Mesenchymal stem cell (in vitro differentiated cells and primary cell): Measurements from ENCODE around the gene MTMR11.
"Not testable (repeated sequence)": the region's sequence is repeated elsewhere in the genome, so short reads cannot be mapped to it uniquely, and the experiment has no call there.

Experiments used
- DNase-seq: peaks from one replicate; pipeline ENCODE4 v3.0.0-alpha.2; 2013
- H2AFZ ChIP-seq: one replicate; pipeline ENCODE4 v1.6.1; 2013; ENCODE audit warnings: low read depth, mild to moderate bottlenecking, control low read depth, inconsistent platforms, low read length, moderate library complexity
- H2AK5ac ChIP-seq: 2 replicates; pipeline ENCODE4 v1.6.1; 2013; ENCODE audit warnings: low read length, moderate library complexity, mild to moderate bottlenecking, inconsistent platforms; ENCODE audit not compliant: severe bottlenecking
- H2BK120ac ChIP-seq: one replicate; pipeline ENCODE4 v1.6.1; 2013; ENCODE audit warnings: low read depth, mild to moderate bottlenecking, inconsistent platforms, low read length, moderate library complexity
- H2BK12ac ChIP-seq, 2 experiments: one replicate each; pipeline ENCODE4 v1.6.1; 2013; ENCODE audit warnings: inconsistent platforms in 2 of 2, low read length in 2 of 2, mild to moderate bottlenecking in 2 of 2, moderate library complexity in 2 of 2, control low read depth in 1 of 2
- H2BK15ac ChIP-seq: one replicate; pipeline ENCODE4 v1.6.1; 2013; ENCODE audit warnings: mild to moderate bottlenecking, low read depth, inconsistent platforms; ENCODE audit not compliant: poor library complexity, severe bottlenecking
- H2BK5ac ChIP-seq: 2 replicates; pipeline ENCODE4 v1.6.1; 2013; ENCODE audit warnings: low read depth, mild to moderate bottlenecking, low read length, control low read depth, inconsistent platforms; ENCODE audit not compliant: poor library complexity, severe bottlenecking
- H3K14ac ChIP-seq, 2 experiments: one replicate each; pipeline ENCODE4 v1.6.1; 2013; ENCODE audit warnings: inconsistent platforms in 2 of 2, low read length in 2 of 2, control low read depth in 1 of 2, mild to moderate bottlenecking in 1 of 2, moderate library complexity in 1 of 2
- H3K18ac ChIP-seq, 2 experiments: one replicate each; pipeline ENCODE4 v1.6.1; 2013; ENCODE audit warnings: inconsistent platforms in 2 of 2, low read length in 2 of 2, control low read depth in 1 of 2, low read depth in 1 of 2, mild to moderate bottlenecking in 1 of 2
- H3K23ac ChIP-seq, 2 experiments: one replicate each; pipeline ENCODE4 v1.6.1; 2013; ENCODE audit warnings: inconsistent platforms in 2 of 2, low read length in 2 of 2, mild to moderate bottlenecking in 2 of 2, moderate library complexity in 2 of 2, control low read depth in 1 of 2
- H3K27ac ChIP-seq: 2 replicates; pipeline ENCODE4 v1.5.1; 2013; ENCODE audit warnings: mild to moderate bottlenecking, moderate library complexity, low read length, control low read depth, inconsistent platforms; ENCODE audit not compliant: poor library complexity, severe bottlenecking
- H3K27me3 ChIP-seq, 2 experiments: 2 replicates each; pipeline versions ENCODE4 v1.6.1 to v1.7.0; 2013; ENCODE audit warnings: low read length in 2 of 2, mild to moderate bottlenecking in 2 of 2, moderate library complexity in 2 of 2, control low read depth in 1 of 2, inconsistent platforms in 1 of 2; ENCODE audit not compliant: control insufficient read depth in 1 of 2, insufficient read depth in 1 of 2
- H3K36me3 ChIP-seq, 2 experiments: 2 replicates each; pipeline versions ENCODE4 v1.6.1 to v1.7.0; 2013; ENCODE audit warnings: low read length in 2 of 2, control low read depth in 1 of 2, inconsistent platforms in 1 of 2, low read depth in 1 of 2, mild to moderate bottlenecking in 1 of 2; ENCODE audit not compliant: insufficient read depth in 2 of 2, control insufficient read depth in 1 of 2
- H3K4ac ChIP-seq, 2 experiments: one replicate each; pipeline ENCODE4 v1.6.1; 2013; ENCODE audit warnings: inconsistent platforms in 2 of 2, low read length in 2 of 2, mild to moderate bottlenecking in 2 of 2, moderate library complexity in 2 of 2, control low read depth in 1 of 2, low read depth in 1 of 2
- H3K4me1 ChIP-seq: 2 replicates; pipeline ENCODE4 v1.6.1; 2013; ENCODE audit warnings: low read depth, low read length, control low read depth; ENCODE audit not compliant: control insufficient read depth, insufficient read depth
- H3K4me2 ChIP-seq: 2 replicates; pipeline ENCODE4 v1.6.1; 2013; ENCODE audit warnings: low read length, mild to moderate bottlenecking, inconsistent platforms; ENCODE audit not compliant: poor library complexity, severe bottlenecking
- H3K4me3 ChIP-seq, 2 experiments: 2 replicates each; pipeline versions ENCODE4 v1.5.1 to v1.7.0; 2013; ENCODE audit warnings: low read length in 2 of 2, mild to moderate bottlenecking in 2 of 2, control low read depth in 1 of 2, low read depth in 1 of 2; ENCODE audit not compliant: insufficient read depth in 1 of 2
- H3K79me1 ChIP-seq: replicated peaks from 2 replicates; pipeline ENCODE4 v1.6.1; 2013; ENCODE audit warnings: mild to moderate bottlenecking, control low read depth, low read length, inconsistent platforms; ENCODE audit not compliant: poor library complexity, severe bottlenecking
- H3K9ac ChIP-seq: 2 replicates; pipeline ENCODE4 v1.7.0; 2013; ENCODE audit warnings: mild to moderate bottlenecking, low read length, moderate library complexity
- H3K9me3 ChIP-seq: 2 replicates; pipeline ENCODE4 v1.7.0; 2013; ENCODE audit warnings: mild to moderate bottlenecking, low read length; ENCODE audit not compliant: control insufficient read depth
- H4K8ac ChIP-seq: one replicate; pipeline ENCODE4 v1.6.1; 2013; ENCODE audit warnings: inconsistent platforms, mild to moderate bottlenecking, low read length, moderate library complexity
- H4K91ac ChIP-seq: one replicate; pipeline ENCODE4 v1.6.1; 2013; ENCODE audit warnings: mild to moderate bottlenecking, low read length, inconsistent platforms
- WGBS: methylation state at CpG from one replicate; pipeline ENCODE4 v1.1.7; 2013; ENCODE audit warnings: mixed read lengths; 5-methylcytosine and 5-hydroxymethylcytosine counted together

Gene MTMR11

DNA sequence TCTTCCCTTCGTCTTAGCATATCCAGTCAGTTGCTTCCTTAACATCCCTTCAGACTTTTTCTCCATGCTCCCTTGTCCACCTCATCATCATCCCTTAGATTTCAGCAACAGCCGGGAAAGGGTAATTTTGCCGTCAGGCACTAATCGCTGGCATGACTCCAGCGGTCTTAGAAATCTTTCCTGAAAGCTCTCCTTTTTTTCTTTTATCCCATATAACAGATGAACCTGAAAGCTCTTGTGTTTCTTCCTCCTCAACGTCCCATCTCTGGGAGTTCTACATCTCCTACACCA lies 47.7 kb downstream of the MTMR11 start:
- Histone ChIP-seq H2AK5ac (peak overlapping the region; percentile 13), H4K8ac (peak overlapping the region; percentile 66), H3K36me3 (no peaks in the 10 kb centered on the region), H3K14ac (peak overlapping the region in 1 of 2 experiments; percentile 39), H3K18ac (peak overlapping the region; percentile 5 to 80), H3K27ac (peak overlapping the region; percentile 99), H2BK5ac (no peak overlapping the region), H4K91ac (no peak overlapping the region), H3K9me3 (no peaks in the 10 kb centered on the region), H3K4me1 (peaks cover 2% of the 10 kb centered on the region), H3K79me1 (peaks cover 3% of the 10 kb centered on the region), H3K23ac (no peak overlapping the region), H3K27me3 (no peaks in the 10 kb centered on the region), H2BK12ac (no peak overlapping the region), H3K4me2 (peak overlapping the region; percentile 79), H3K4me3 (peak overlapping the region in 1 of 2 experiments; percentile 79), H2AFZ (peak overlapping the region; percentile 80), H3K4ac (peak overlapping the region in 1 of 2 experiments; percentile 71), H2BK120ac (no peak overlapping the region), H2BK15ac (no peak overlapping the region), H3K9ac (peak overlapping the region; percentile 98)
- no peak for DNase-seq
- 45% methylated on average over 5 of the region's 6 CpGs for WGBS

DNA sequence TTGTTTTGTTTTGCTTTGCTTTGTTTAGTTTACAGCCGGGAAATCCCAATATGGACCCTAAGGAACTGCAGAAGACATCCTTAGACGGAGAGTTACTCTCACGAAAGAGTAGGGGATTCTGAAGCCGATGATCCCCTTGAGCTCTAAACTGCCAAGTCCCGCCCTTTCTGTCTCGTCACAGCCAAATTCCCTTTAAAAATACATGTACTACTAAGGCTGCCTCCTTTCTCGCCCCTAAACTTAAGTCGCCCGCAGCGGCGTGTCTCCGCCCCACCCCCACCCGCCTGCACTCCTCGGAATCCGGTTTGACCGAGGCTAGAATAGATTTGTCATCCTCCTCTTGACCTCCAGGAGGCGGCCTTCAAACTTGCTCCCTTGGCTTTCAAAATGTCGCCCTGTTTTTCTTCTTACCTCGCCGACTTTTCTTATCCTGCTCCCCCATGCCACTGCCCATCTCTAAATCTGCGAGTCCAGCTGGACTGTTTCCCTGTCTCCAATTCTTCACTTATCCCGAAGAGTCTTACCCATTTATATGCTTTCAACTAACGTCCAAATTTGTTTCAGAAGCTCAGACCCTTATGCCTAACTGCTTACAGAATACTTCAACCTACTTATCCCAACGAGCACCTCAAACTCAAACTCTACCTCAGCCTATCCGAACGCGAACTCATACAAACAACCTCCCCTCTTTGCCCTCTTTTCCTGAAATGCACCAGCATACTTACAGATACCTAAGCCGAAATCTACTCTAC lies 48.3 kb downstream of the MTMR11 start:
- H2BK120ac ChIP-seq, result peak overlapping the region; percentile 96
- H3K14ac ChIP-seq, result peak overlapping the region; percentile 39 to 58
- H3K9ac ChIP-seq, result peak overlapping the region; percentile 98
- peak overlapping the region in 1 of 2 experiments; percentile 31 for H2BK12ac ChIP-seq
- peak overlapping the region; percentile 79 for H3K4me2 ChIP-seq
- peak overlapping the region; percentile 43 for H4K91ac ChIP-seq
- H3K18ac ChIP-seq, result peak overlapping the region; percentile 85 to 91
- peak overlapping the region; percentile 79 for H4K8ac ChIP-seq
- no peak overlapping the region for H3K23ac ChIP-seq
- H3K4ac ChIP-seq, result peak overlapping the region; percentile 89
- no peaks in the 10 kb centered on the region for H3K27me3 ChIP-seq
- peaks cover 7% of the 10 kb centered on the region for H3K79me1 ChIP-seq
- H3K4me1 ChIP-seq, result peaks cover 2% of the 10 kb centered on the region
- H2BK5ac ChIP-seq, result peak overlapping the region; percentile 74
- H3K9me3 ChIP-seq, result no peaks in the 10 kb centered on the region
- peak overlapping the region; percentile 99 for H3K27ac ChIP-seq
- no peak overlapping the region for H2BK15ac ChIP-seq
- H2AK5ac ChIP-seq, result peak overlapping the region; percentile 80
- no peak for DNase-seq
- 1% methylated on average over 28 of the region's 28 CpGs for WGBS
- H3K4me3 ChIP-seq, result peak overlapping the region; percentile 35 to 79
- no peaks in the 10 kb centered on the region for H3K36me3 ChIP-seq
- peak overlapping the region; percentile 80 for H2AFZ ChIP-seq

DNA sequence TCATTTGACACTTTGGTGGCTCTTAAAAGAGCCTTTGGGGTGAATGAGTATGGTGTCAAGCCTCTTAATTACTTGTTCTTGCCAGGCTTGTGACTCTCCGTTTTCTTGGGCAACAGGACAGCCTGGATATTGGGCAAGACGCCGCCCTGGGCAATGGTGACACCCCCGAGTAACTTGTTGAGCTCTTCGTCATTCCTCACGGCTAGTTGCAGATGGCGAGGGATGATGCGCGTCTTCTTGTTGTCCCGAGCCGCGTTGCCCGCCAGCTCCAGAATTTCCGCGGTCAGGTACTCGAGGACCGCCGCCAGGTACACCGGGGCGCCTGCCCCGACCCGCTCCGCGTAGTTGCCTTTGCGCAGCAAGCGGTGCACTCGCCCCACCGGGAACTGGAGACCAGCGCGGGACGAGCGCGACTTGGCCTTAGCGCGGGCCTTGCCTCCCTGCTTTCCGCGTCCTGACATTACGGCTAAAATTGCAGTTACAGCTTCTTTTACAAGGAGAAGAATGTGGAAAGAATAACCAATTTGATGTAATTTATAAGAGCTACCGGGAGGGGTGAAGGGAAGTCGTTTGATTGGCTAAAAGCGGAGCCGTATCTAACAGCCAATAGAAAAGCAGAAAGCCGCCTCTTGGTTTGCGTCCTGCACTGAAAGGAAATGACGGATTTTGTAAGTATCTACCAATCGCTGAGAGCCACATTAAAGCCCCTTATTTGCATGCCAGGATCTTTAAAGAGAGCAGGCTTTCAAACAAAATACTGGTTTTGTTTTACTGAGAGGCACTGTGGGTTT lies 49.0 kb downstream of the MTMR11 start:
- H3K4me1 ChIP-seq, result peaks cover 2% of the 10 kb centered on the region
- peak overlapping the region; percentile 90 to 91 for H3K18ac ChIP-seq
- H3K9me3 ChIP-seq, result no peaks in the 10 kb centered on the region
- H3K9ac ChIP-seq, result peak overlapping the region; percentile 98
- peak overlapping the region; percentile 94 for H4K91ac ChIP-seq
- H3K4me2 ChIP-seq, result peak overlapping the region; percentile 79
- H3K79me1 ChIP-seq, result peaks cover 7% of the 10 kb centered on the region
- H3K36me3 ChIP-seq, result no peaks in the 10 kb centered on the region
- peak overlapping the region; percentile 96 for H2BK120ac ChIP-seq
- peak overlapping the region; percentile 36 for H2AFZ ChIP-seq
- peak overlapping the region; percentile 80 for H2AK5ac ChIP-seq
- H3K27ac ChIP-seq, result peak overlapping the region; percentile 99
- H3K14ac ChIP-seq, result peak overlapping the region in 1 of 2 experiments; percentile 98
- peak overlapping the region; percentile 89 to 91 for H3K4ac ChIP-seq
- H2BK15ac ChIP-seq, result no peak overlapping the region
- 0% methylated on average over 46 of the region's 46 CpGs for WGBS
- peak overlapping the region; percentile 61 to 79 for H3K4me3 ChIP-seq
- H2BK12ac ChIP-seq, result peak overlapping the region in 1 of 2 experiments; percentile 31
- peak overlapping the region; percentile 7 for H4K8ac ChIP-seq
- DNase-seq, result peak; percentile 100
- H2BK5ac ChIP-seq, result peak overlapping the region; percentile 74
- H3K23ac ChIP-seq, result peak overlapping the region in 1 of 2 experiments; percentile 74
- no peaks in the 10 kb centered on the region for H3K27me3 ChIP-seq

DNA sequence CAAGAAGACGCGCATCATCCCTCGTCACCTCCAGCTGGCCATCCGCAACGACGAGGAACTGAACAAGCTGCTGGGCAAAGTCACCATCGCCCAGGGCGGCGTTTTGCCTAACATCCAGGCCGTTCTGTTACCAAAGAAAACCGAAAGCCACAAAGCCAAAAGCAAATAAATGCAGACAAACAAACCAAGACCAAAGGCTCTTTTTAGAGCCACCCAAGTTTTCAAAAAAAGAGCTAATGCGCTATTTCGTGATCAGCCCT lies 49.6 kb downstream of the MTMR11 start:
- H3K36me3 ChIP-seq, H2BK15ac ChIP-seq, H3K23ac ChIP-seq, H2BK12ac ChIP-seq, H2AK5ac ChIP-seq, H3K79me1 ChIP-seq, H2AFZ ChIP-seq, H3K4me1 ChIP-seq, H3K9me3 ChIP-seq, DNase-seq, H2BK120ac ChIP-seq, H2BK5ac ChIP-seq, H4K8ac ChIP-seq, H3K27me3 ChIP-seq: not testable (repeated sequence)
- H3K18ac ChIP-seq, result peak overlapping the region; percentile 99
- peak overlapping the region in 1 of 2 experiments; percentile 99 for H3K14ac ChIP-seq
- H3K27ac ChIP-seq, result peak overlapping the region; percentile 79
- peak overlapping the region; percentile 92 for H4K91ac ChIP-seq
- WGBS, result 1% methylated on average over 12 of the region's 13 CpGs
- peak overlapping the region; percentile 86 to 91 for H3K4ac ChIP-seq
- peak overlapping the region; percentile 68 to 79 for H3K4me3 ChIP-seq
- H3K9ac ChIP-seq, result peak overlapping the region; percentile 98
- H3K4me2 ChIP-seq, result peak overlapping the region; percentile 78
